Type B pancreatic cell (in vitro differentiated cells): ENCODE measurements around the gene SNCAIP. TPM values are rescaled to one million over a fixed set of nuclear protein-coding genes. Genes with fewer than 3 reads are reported as not detected.
"Not testable (repeated sequence)": the region's sequence is repeated elsewhere in the genome, so short reads cannot be mapped to it uniquely, and the experiment has no call there.

Experiments
- DNase-seq: peaks from one replicate; pipeline ENCODE4 v3.0.0; 2021; ENCODE audit warnings: mixed read lengths; ENCODE audit not compliant: unreplicated experiment; ENCODE audit errors: extremely low spot score
- H3K27ac Mint-ChIP-seq: 2 replicates; pipeline ENCODE4 v1.8.0; 2021; ENCODE audit warnings: mild to moderate bottlenecking, mixed read lengths
- H3K27me3 Mint-ChIP-seq: 2 replicates; pipeline ENCODE4 v1.8.0; 2021; ENCODE audit warnings: mixed read lengths
- H3K36me3 Mint-ChIP-seq: 2 replicates; pipeline ENCODE4 v1.8.0; 2021; ENCODE audit warnings: mixed read lengths
- H3K4me1 Mint-ChIP-seq: one replicate; pipeline ENCODE4 v1.8.0; 2021; ENCODE audit warnings: mixed read lengths; ENCODE audit not compliant: unreplicated experiment
- H3K4me3 Mint-ChIP-seq: 2 replicates; pipeline ENCODE4 v1.8.0; 2021; ENCODE audit warnings: mild to moderate bottlenecking, mixed read lengths
- H3K9me3 Mint-ChIP-seq: 2 replicates; pipeline ENCODE4 v1.8.0; 2021; ENCODE audit warnings: mixed read lengths
- total RNA-seq: library from RNA; stranded (reverse); gene quantifications from 2 replicates; pipeline ENCODE4 v1.2.1, GENCODE V29; 2021; ENCODE audit warnings: low replicate concordance
- TF ChIP-seq, protein P1 (sequence below): fragments of 200-600 bp; sonication (generic); conservative IDR thresholded peaks from 2 replicates; pipeline ENCODE4 v1.5.0; 2021; ENCODE audit warnings: antibody characterized with exemption, mild to moderate bottlenecking

Gene SNCAIP
- total RNA-seq, 1 donor from 2014 or later: 31.6 TPM

DNA sequence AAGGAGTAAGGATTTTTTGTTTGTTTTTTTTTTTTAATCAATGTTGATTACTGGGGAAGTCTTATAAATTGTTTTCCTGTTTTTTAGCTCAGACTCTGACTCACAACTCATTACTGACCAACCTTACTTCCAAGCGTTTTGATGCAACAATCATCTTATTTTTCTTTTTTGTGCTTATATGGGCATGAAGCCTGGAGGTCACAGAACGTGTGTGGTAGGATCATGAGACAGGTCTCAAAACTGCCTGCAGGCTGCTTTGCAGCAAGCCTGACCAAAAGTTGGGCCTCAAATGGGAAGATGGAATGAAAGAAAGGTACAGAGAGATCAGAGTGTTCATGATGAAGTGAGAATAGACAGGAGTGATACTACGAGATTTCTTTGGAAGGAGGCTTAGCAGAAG, 38.5 kb downstream of the SNCAIP start:
- peak overlapping the region; percentile 32 for H3K27ac Mint-ChIP-seq
- no peaks in the 10 kb centered on the region for H3K27me3 Mint-ChIP-seq
- peaks cover 37% of the 10 kb centered on the region for H3K4me1 Mint-ChIP-seq
- no peak for DNase-seq
- TF ChIP-seq, protein P1, sequence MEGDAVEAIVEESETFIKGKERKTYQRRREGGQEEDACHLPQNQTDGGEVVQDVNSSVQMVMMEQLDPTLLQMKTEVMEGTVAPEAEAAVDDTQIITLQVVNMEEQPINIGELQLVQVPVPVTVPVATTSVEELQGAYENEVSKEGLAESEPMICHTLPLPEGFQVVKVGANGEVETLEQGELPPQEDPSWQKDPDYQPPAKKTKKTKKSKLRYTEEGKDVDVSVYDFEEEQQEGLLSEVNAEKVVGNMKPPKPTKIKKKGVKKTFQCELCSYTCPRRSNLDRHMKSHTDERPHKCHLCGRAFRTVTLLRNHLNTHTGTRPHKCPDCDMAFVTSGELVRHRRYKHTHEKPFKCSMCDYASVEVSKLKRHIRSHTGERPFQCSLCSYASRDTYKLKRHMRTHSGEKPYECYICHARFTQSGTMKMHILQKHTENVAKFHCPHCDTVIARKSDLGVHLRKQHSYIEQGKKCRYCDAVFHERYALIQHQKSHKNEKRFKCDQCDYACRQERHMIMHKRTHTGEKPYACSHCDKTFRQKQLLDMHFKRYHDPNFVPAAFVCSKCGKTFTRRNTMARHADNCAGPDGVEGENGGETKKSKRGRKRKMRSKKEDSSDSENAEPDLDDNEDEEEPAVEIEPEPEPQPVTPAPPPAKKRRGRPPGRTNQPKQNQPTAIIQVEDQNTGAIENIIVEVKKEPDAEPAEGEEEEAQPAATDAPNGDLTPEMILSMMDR: no peak
- H3K36me3 Mint-ChIP-seq: peaks cover 9% of the 10 kb centered on the region
- H3K4me3 Mint-ChIP-seq: no peak overlapping the region
- no peaks in the 10 kb centered on the region for H3K9me3 Mint-ChIP-seq

DNA sequence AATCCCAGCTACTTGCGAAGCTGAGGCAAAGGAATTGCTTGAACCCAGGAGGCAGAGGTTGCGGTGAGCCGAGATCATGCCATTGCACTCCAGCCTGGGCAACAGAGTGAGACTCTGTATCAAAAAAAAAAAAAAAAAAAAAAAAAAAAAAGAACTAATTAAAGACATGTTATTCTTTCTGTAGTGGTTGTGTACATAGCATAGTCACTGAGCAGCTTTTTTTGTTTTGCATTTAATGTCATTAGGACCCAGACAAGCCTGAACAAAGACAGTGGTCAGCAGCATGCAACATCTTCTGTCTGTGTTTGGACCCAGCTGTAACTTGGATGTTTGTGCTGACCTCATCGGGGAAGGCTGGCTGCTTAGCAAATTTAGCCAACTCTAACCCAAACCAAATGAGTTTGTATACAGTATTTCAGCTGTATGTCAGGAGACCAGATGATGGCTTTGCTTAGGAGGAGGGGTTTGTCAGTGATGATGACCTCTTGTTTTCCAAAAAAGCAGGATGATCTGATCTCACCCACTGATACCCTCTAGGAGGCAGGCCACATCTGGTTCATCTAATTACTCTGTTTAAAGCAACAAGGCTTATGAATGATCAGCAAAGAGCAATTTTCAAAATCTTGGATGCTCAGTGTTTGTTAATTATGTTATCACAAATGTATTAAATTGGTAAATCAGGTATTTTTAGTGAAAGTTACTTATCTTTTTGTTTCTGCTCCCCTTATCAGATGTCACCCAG, 39.5 kb downstream of the SNCAIP start:
- H3K27me3 Mint-ChIP-seq: no peaks in the 10 kb centered on the region
- peaks cover 12% of the 10 kb centered on the region for H3K36me3 Mint-ChIP-seq
- H3K4me1 Mint-ChIP-seq: peaks cover 39% of the 10 kb centered on the region
- no peaks in the 10 kb centered on the region for H3K9me3 Mint-ChIP-seq
- no peak overlapping the region for H3K27ac Mint-ChIP-seq
- no peak overlapping the region for H3K4me3 Mint-ChIP-seq
- DNase-seq: no peak
- TF ChIP-seq, protein P1: no peak

DNA sequence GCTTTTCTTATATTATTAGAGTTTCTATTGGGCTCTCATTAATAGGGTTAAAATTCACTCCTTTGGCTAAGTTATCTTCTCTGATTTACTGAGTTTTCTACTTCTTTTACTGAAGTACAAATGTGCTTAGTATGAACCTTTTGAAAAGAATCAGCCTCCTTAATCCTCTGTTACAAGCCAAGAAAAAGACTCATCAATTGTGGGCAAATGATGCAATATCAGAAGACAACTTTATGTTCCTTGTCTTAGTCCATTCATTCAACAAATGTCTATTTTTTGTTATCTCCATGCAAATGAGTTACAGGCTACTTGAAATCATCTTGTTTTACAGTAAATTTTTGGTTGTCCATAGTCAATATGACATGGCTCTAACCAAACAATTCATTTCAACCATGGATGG, 40.3 kb downstream of the SNCAIP start:
- no peak for DNase-seq
- Mint-ChIP-seq H3K27me3 (no peaks in the 10 kb centered on the region), H3K9me3 (no peaks in the 10 kb centered on the region), H3K4me3 (no peak overlapping the region), H3K27ac (no peak overlapping the region), H3K36me3 (peaks cover 15% of the 10 kb centered on the region), H3K4me1 (peaks cover 42% of the 10 kb centered on the region)
- TF ChIP-seq, protein P1: no peak

DNA sequence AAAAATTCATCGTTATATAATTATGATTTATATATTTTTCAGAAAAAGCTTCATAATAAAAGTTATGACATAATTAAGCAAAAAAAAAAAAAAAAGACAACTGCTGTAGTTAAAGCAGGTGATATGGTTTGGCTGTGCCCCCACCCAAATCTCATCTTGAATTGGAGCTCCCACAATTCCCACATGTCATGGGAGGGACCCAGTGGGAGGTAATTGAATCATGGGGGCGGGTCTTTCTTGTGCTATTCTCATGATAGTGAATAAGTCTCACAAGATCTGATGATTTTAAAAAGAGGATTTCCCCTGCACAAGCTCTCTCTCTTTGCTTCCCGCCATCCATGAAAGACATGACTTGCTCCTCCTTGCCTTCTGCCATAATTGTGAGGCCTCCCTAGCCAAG, 41.3 kb downstream of the SNCAIP start:
- not testable (repeated sequence) for H3K4me3 Mint-ChIP-seq, DNase-seq, H3K9me3 Mint-ChIP-seq, H3K27ac Mint-ChIP-seq, H3K27me3 Mint-ChIP-seq
- Mint-ChIP-seq H3K4me1 (peaks cover 44% of the 10 kb centered on the region), H3K36me3 (peaks cover 15% of the 10 kb centered on the region)

DNA sequence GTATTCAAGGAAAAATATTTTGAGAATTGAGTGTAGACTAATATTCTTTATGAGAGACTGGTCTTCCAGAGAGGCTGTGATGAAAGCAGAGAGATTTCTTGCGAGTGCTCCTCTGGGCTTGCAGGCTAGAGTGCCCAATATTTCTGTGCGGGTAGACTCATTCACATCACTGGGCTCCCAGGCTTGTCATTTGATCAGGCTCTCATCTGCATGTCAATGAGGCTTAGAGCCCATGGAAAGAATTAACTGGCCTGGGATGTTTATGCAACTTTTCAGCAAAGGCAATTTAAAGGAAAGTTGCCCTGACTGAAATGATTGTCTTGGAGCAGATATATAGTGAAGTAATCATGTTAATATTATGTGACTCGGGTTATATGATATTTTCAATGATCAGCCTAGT, 42.3 kb downstream of the SNCAIP start:
- Mint-ChIP-seq H3K36me3 (peaks cover 15% of the 10 kb centered on the region), H3K4me1 (peaks cover 44% of the 10 kb centered on the region), H3K27me3 (no peaks in the 10 kb centered on the region), H3K9me3 (no peaks in the 10 kb centered on the region), H3K4me3 (no peak overlapping the region), H3K27ac (no peak overlapping the region)
- no peak for DNase-seq
- TF ChIP-seq, protein P1: no peak

DNA sequence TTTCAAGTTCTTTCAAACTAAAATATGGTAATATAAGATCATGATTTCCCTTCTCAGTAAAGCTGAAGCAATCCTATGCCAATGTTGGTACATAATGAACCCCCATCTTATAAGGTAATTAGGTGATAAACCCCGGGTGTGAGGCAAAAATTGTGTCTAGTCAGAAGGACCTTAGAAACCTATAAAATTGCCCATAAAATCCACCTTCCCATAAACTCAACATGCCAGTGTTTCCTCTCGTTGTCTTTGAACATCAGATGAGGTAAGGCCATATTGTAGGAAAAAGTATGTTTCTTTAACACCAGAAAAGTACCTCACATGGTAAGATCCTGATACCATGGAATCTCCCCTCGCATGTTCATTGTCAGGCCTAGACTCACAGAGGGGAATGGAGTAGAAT, 43.3 kb downstream of the SNCAIP start:
- peaks cover 15% of the 10 kb centered on the region for H3K36me3 Mint-ChIP-seq
- H3K27me3 Mint-ChIP-seq: no peaks in the 10 kb centered on the region
- DNase-seq: no peak
- H3K4me1 Mint-ChIP-seq: peaks cover 40% of the 10 kb centered on the region
- no peak overlapping the region for H3K27ac Mint-ChIP-seq
- H3K9me3 Mint-ChIP-seq: no peaks in the 10 kb centered on the region
- TF ChIP-seq, protein P1: no peak
- no peak overlapping the region for H3K4me3 Mint-ChIP-seq
